GM21529 (cell line): Measurements from ENCODE around the gene DCDC2B.

Source experiments
- ATAC-seq: cut with Tn5 transposase; IDR thresholded peaks from one replicate; pipeline ENCODE4 v1.9.1; 2021; ENCODE audit not compliant: unreplicated experiment

The DCDC2B gene

DNA sequence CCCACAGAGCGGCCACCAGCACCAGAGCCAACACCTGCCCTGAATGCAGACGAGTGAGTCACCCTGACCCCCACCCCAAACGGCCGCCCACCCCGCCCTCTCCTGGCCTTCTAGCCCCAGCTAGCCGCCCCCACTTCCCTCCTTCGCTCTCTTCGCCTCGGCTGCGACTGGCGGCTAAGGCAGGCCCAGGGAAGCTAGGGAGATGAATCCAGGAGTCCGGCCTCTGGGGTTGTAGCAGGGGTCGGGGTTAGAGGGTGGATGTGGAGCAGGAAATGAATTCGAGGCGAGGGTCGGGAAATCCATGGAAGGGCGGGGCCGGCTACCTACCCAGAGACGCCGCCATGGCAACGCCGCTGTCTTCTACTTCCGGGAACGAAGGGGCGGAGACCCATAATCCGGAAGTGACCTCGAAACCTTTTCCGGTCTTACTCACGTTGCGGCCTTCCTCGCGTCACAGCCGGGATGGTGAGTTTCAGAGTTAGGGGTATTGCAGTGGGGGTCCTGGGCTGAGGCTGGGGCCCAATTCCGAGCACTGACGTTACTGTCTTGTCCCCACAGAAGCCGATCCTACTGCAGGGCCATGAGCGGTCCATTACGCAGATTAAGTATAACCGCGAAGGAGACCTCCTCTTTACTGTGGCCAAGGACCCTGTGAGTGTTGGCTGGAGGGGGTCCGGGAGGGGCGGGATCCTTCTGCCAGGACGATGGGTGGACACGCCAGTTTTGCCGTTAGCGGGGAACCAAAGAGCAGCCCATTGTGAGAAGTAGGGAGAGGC, 13.3 kb downstream of the DCDC2B start, which contains the start of the genes EIF3I and TMEM234:
Gene EIF3I, plus strand, starts transcription at position 428 of the 776 bp plus-strand sequence. Its CDS starts 35 bp downstream, at position 463.
Gene TMEM234, minus strand, starts transcription at position 374 of the 776 bp plus-strand sequence. Its CDS starts 31 bp downstream, at position 343.
- ATAC-seq: peak; percentile 95

DNA sequence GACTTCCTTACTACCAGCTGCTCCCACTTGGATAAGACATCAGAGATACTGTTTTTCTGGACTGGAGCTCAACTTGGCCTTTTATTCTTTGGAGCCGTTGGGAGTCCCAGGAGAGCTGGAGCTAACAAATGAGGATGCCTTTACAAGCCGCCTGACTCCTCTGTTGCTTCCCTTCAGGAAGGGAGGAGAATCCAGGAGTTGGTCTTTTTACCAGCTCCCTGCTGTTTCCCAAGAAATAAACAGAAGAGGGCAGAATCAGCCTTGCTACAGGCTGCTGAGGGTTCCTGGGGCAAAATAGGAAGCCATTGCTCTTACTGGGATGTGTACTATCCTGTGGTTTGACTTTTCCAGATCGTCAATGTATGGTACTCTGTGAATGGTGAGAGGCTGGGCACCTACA, 14.8 kb downstream of the DCDC2B start:
- ATAC-seq: no peak

DNA sequence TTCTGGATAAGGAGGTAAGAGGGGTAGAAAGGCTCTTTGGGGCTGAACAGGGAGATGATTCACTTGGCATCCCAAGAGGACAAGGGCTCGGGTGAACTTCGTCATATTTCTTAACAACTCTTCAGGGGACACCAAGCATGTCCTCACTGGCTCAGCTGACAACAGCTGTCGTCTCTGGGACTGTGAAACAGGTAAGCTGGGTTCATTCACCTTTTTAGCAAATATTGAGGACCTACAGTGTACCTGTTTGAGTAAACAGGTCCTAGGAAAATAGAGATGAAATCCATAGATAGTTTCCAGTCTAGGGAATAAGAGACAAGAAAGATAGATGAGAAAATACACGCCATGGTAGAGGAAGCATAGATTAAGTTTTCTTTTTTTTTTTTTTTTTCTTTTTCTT, 15.4 kb downstream of the DCDC2B start:
- no peak for ATAC-seq

DNA sequence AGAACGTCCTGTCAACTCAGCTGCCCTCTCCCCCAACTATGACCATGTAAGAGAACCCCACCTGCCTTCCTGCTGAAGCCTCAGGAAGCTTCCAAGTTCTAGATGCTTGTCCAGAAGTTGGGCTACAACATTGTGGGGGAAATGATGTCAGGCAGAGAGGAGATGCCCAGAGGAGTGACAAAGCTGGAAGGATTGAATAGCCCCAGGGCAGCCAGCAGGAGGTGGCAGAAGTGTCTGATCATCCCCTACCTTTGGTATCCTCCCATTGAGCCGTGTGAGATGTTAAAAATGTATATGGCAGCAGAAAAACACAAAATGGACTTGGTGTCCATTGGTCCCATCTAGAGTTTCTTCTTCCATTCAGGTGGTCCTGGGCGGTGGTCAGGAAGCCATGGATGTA, 19.9 kb downstream of the DCDC2B start:
- ATAC-seq: no peak

DNA sequence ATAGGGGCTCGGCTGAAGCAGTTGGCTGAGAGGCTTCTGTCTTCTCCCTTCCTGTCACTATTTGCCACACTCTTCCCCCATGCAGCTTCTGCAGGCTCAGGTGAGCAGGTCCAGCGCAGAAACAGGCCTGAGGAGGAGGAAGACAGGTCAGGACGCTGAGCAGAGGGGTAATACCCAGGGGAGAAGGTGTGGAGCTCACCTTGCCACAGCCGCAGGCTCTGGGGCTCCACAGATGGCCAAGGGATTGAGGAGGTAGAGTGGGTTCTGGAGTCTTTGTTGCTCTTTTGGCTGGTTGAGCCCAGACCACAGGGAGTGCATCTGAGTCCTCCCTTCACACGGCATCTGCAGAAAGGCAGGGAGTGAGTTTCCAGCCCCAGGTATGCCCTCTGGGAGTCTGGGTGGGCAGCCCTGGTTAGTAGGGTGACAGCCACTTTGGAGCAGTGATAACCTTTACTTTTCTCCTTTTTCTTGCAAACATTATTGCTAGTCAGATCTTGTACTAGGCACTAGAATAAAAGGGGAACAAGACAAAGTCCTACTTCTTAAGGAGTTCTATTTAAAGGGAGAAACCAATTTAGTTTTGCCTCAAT, 23.0 kb downstream of the DCDC2B start:
- ATAC-seq: no peak

DNA sequence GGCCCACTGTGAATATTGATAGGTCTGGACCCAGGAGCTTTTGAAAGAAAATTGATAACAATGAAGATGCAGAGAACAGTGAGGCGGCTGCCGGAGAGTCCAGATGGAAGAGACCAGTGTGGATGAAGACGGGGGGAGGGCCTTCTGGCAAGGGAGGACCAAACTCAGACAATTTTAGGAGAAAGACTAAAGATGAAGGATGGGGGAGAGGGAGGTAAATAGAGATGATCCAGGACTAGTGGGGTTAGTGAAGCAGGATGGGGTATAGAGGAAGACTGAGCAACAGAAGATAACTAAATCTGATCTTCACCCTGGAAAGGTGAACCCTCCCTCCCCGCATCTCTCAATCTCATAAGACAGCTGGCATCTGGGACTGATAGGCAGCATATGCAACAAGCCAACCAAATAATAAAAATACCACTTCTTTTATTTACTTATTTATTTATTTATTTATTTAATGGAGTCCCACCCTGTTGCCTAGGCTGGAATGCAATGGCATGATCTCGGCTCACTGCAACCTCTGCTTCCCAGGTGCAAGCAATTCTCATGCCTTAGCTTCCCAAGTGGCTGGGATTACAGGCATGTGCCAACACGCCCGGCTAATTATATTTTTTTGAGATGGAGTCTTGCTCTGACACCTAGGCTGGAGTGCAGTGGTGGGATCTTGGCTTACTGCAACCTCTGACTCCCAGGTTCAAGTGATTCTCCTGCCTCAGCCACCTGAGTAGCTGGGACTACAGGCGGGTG, 23.8 kb downstream of the DCDC2B start:
- no peak for ATAC-seq

DNA sequence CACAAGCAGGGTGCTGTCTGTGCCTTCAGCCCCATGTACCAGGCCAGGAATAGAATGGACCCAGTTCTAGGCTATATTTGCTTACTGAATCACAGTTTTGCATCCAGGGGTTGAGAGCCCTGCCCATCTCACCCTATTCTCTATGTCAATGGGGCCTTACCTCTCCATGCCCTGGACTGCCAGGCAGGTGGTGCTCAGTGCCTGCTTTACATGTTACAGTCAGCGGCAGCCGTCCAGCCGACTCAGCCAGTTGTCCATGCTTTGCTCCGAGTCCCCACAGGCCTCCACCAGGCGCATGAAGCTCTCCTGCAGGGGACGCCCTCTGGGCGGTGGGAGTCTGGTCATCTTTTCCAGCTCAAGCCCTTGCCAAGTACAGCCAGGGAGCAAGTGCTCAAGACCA, 25.9 kb downstream of the DCDC2B start:
- no peak for ATAC-seq

DNA sequence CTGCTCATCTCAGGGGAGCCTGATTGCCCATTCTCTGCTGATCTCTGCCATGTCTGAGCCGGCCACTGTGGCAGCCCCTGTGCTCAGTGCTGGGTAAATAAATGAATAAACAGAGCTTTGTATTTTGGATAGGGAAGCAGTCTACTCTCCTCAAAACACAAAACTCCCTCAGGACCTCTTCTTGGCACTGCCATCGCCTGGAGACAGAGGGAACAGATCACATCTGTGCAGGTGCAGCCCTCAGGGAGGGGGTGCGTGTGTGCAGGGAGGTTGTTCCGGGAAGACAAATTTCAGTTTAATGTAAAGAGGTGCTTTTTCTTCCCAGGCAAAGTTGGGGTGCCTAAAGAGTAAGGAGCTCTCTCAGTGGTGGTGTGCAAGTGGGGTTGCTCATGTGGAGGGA, 30.4 kb downstream of the DCDC2B start:
- no peak for ATAC-seq

DNA sequence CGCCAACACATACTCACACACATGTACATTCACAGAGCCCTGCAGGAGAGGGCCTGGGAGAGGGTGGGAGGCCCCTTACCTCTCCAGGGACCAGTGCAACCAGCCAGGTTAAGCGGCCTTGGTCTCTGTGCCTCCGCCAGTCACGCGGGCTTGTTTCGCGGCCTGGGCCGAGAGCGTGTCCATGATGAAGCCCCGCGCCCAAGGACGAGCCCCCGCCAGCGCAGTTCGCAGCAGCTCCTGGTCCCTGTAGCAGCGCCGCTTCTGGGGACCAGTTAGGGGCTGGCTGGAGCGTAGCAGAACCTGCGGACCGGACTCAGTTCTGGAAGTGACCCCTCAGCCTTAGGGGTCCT, 30.9 kb downstream of the DCDC2B start:
- ATAC-seq: no peak

DNA sequence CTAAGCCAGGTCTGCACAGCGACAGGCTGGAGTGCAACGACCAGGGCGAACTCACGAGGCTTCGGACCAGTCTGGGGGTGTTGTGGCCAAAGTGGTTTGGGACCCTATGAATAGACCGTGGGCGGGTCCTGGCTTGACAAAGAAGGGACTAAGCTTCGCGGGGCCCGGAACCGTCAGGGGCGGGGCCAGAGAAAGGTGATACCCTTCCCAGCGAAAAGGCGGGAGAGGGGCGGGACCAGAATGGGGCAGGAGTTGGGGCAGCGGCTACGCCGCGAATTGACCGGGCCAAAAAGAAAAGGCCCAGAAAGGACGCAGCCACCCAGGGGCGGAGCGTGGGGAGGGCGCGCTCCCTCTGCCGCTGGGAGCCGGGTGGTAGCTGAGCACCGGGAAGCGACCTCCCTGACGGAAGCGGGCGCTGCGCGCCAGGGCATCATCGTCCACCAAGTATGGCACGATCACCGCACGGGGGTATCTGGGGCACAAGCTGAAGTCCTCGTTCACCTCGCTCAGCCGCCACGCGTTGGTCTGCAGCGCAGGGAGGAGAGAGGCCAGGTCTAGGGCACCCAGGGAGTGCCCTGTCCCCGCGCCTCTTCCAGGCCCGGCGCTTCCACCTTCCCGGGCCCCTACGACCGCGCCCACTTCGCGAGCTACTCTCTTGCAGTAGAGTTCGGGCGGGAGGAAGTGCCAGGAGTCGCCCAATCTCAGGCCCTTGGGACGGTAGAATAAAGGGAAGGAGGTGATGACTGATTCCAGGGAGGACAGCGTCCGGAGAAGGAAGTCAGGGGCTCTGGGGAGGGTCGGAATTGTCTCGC, 31.5 kb downstream of the DCDC2B start:
- ATAC-seq: peak; percentile 45

DNA sequence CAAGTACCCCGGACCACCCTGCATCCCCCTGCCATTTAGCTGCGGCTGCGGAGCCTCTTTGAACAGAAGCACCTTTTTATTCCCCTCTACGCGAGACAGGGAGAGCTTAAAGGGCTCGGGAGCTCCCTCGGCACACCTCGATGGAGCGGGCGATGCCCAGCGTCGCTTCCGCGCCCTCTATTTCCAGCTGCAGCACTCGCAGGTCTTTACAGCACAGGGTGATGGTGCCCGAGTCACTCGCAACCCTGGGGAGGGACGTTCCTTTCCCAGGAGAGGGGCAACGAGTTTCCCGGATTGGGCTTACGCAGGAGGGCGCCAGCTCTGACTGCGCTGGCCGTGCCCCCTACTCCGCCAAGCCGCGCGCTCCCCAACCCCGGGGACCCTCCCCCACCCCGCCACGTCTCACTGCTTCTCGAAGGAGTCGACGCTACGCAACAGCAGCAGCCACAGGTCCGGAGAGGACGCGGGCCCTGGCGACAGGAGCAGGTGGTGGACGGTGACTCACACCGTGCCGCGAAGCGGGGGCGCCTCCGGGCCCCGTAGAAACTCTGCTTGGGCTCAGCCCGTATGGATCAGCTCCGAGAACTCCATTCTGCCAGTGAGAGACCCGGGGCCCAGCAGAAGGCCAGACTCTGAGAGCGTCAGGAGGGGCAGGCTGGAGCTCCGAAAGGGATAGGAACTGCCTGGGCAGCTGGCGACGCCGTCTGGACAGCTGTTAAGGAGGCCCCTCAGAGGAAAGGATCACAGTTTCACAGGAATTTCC, 32.3 kb downstream of the DCDC2B start:
- peak; percentile 40 for ATAC-seq

DNA sequence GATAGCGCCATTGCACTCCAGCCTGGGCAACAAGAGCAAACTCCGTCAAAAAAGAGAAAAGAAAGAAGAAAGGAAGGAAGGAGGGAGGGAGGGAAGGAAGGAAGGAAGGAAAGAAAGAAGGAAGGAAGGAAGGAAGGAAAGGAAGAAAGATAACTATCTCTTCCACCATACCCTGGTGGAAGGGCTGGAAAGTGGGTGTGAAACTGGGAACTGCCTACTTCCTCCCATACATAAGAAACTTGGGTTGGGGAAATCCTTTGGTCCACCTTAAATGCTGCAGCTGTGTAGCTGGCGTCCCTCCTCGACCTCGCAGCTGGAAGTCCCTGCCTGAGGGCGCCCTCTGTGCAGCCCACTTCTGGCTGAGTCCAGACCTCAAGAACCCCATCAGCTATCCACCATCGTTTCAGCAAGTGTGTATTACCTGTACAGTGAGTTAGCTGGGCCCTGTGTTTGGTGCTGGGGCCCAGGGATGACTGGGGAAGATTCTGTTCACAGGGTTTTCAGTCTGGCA, 33.5 kb downstream of the DCDC2B start:
- ATAC-seq: no peak

DNA sequence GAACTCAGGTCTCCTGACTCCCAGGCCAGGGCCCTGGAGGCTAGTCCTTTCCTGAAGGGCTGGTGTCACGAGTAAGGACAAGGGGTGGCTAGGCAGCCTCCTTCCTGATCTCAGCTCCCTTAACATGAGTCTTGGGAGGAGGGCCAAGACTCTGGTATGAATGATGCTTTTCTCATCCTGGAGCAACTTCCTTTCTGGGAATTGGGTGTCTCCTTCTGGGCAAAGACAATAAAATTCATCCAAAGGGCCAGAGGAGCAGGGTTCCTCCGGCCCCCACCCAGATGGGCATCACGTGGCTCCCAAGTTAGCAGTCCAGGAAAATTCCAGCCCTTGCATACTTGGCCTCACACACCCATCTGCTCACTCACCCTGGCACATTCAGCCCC, 38.0 kb downstream of the DCDC2B start, which contains the start of gene FAM167B:
Gene FAM167B, plus strand, starts transcription at position 335 of the 386 bp plus-strand sequence. CDS start 200 bp downstream, outside the sequence.
- no peak for ATAC-seq

DNA sequence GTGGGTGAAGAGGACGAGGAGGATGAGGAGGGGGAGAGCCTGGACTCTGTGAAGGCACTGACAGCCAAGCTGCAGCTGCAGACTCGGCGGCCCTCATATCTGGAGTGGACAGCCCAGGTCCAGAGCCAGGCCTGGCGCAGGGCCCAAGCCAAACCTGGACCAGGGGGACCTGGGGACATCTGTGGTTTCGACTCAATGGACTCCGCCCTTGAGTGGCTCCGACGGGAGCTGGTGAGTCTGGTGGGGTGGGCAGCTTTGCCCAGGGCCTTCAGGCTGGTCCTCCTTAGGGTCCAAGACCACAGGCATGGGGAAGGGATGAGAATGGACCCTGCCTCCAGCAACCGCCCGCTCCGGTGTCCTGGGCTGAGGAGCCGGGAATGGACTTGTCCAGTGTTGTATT, 38.6 kb downstream of the DCDC2B start:
- no peak for ATAC-seq

DNA sequence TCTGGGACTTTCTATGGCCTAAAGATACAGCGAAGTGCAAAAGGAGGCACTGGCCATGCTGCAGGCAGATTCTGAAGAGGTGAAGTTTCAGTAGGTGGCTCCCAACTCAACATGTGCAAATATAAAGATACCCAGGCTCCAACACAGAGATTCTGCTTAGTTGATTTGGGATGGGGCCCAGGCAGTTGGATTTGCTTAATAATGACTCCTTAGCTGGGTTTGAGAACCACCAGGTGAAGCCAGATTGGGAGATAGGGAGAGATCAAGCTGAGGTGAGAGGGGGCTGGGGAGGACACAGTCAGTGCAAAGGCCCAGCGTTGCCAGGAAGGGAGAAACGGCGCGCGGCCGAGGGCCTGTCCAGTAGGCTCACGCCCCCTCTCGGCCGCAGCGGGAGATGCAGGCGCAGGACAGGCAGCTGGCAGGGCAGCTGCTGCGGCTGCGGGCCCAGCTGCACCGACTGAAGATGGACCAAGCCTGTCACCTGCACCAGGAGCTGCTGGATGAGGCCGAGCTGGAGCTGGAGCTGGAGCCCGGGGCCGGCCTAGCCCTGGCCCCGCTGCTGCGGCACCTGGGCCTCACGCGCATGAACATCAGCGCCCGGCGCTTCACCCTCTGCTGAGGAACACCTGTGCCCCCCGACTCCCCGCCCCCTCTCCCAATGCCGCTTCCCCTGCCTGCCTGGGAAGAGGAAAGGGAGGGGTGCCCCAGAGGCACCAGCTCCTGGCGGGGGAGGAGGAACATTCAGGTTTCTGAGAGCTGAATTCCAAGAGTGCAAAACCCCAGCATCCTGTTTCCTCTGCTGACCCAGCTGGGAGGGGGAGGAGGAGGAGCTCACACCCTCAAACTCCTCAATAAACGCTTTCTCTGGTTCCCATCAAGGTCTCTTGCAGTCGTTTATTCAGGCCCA, 39.3 kb downstream of the DCDC2B start:
- no peak for ATAC-seq

DNA sequence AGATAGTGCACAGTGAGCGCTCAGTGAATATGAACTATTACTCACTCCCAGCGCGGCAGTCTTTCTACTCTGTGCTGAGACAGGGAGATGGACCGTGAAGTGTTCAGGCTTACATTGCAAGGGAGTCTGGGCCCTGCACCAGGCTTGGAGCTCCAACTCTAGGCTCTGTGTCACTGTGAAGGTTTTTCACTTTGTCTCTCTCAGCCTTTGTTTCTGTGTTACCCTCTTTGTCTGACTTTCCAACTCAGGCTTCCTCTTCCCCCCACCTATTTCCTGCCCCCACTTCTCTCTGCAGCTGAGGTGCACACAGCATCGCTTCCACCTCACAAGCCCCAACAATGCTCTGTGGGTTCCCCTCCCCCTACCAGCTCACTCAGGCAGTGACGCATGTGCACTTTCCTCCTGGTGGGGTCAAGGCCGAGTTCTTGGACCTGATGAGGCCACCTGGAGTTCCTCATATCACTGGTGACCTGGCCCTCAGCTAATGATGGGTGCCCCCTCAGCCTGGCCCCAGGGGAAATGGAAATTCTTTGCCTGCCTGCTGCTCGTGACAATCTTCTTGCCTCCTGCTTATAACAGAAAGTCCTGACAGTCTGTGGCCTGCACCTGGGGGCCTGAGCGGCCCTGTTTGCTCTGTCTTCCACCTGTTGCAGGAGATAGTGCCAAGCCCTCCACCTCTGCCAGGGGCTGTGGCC, 41.1 kb downstream of the DCDC2B start:
- peak; percentile 52 for ATAC-seq

DNA sequence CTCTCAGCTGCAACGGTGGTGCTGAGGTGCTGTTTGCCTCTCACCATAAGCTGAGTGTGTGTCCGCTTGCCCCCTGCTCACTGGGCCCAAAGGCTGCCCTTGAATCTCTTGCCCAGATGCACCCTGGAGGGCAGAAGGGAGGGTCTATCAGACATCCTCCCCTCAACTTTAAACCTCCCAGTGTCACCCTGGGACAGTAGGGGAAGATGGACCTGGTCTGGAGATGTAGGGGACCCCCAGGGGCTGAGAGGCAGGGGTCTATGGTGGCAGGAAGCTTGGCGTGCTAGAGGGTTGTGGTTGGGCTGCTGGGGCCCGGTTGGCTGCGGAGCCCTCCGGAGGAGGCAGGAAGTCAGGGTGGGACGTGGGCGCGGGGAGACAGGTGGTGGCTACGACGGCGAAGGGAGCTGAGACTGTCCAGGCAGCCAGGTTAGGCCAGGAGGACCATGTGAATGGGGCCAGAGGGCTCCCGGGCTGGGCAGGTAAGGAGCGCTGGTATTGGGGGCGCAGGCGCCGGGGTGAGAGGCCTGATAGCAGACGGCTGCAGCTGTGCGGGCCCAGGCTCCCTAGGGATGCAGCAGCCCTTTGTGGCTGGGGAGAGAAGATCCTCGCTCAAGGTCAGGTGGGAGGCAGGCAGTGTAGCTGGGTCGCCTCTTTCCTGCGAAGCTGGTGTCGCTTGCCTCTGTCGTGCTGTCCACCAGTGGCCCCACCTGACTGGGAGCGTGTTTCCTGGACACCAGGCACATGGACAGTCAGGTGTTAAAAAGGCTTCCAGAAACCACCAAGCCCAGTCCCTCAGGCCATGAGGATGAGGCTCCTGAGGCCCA, 42.2 kb downstream of the DCDC2B start, which contains the start of gene LCK:
Gene LCK, plus strand, starts transcription at position 373 of the 824 bp plus-strand sequence. CDS start 23,065 bp downstream, outside the sequence.
- ATAC-seq: peak; percentile 24
